Uterus (tissue), 2 donors: Measurements from ENCODE around the gene ARHGAP45.

Experiments
- CTCF ChIP-seq, 4 experiments: fragments of 200-600 bp in 2 of 4; fragments of 450-650 bp in 2 of 4; sonication (generic) in 2 of 4; IDR thresholded peaks; one replicate each; pipeline ENCODE4 v1.5.1; 2016 to 2019; ENCODE audit warnings: antibody characterized with exemption in 4 of 4, mild to moderate bottlenecking in 2 of 4, moderate library complexity in 1 of 4
- POLR2A ChIP-seq, 2 donors: fragments of 450-650 bp; IDR thresholded peaks; one replicate each; pipeline ENCODE4 v1.6.1; 2016; ENCODE audit warnings: antibody characterized with exemption in 2 of 2, mild to moderate bottlenecking in 1 of 2, moderate library complexity in 1 of 2

- TF ChIP-seq CTCF (IDR thresholded peaks at IDR 0.05) (no peak), POLR2A (IDR thresholded peaks at IDR 0.05) (no peak)
Measured at GRCh38 chr19:1073063-1073955, 6.3 kb downstream of the ARHGAP45 start.
